CD14-positive monocyte (primary cell): ENCODE measurements around the gene ACIN1. TPM values are rescaled to one million over a fixed set of nuclear protein-coding genes. Genes with fewer than 3 reads are reported as not detected.

Source experiments
- DNase-seq, 3 donors: peaks; one replicate each; pipeline ENCODE4 v3.0.0-alpha.2; 2011 to 2022
- H2AFZ ChIP-seq: 2 replicates; pipeline ENCODE4 v1.6.0; 2012; ENCODE audit warnings: mild to moderate bottlenecking, low read depth, low read length, inconsistent platforms; ENCODE audit not compliant: insufficient read depth, poor library complexity, severe bottlenecking
- H3K27ac ChIP-seq, 2 donors: 1 replicate in 1 of 2; 2 replicates in 1 of 2; pipeline ENCODE4 v1.5.1; 2012 to 2013; ENCODE audit warnings: low read length in 2 of 2, control low read depth in 1 of 2, inconsistent platforms in 1 of 2, low read depth in 1 of 2, mild to moderate bottlenecking in 1 of 2
- H3K27me3 ChIP-seq, 2 donors: one replicate each; pipeline versions ENCODE4 v1.6.0 to v1.6.1; 2011 to 2013; ENCODE audit warnings: low read length in 2 of 2; ENCODE audit not compliant: control insufficient read depth in 2 of 2, insufficient read depth in 2 of 2
- H3K36me3 ChIP-seq, 2 donors: replicated peaks in 1 of 2; 1 replicate in 1 of 2; 2 replicates in 1 of 2; pipeline versions ENCODE4 v1.5.1 to v1.6.1; 2012 to 2013; ENCODE audit warnings: low read length in 2 of 2, control low read depth in 1 of 2, inconsistent platforms in 1 of 2, mild to moderate bottlenecking in 1 of 2; ENCODE audit not compliant: insufficient read depth in 2 of 2, control insufficient read depth in 1 of 2
- H3K4me1 ChIP-seq, 2 donors: 1 replicate in 1 of 2; 2 replicates in 1 of 2; pipeline versions ENCODE4 v1.5.1 to v1.6.1; 2012 to 2013; ENCODE audit warnings: low read length in 2 of 2, control low read depth in 1 of 2, inconsistent platforms in 1 of 2, mild to moderate bottlenecking in 1 of 2, moderate library complexity in 1 of 2; ENCODE audit not compliant: insufficient read depth in 2 of 2, control insufficient read depth in 1 of 2
- H3K4me2 ChIP-seq: replicated peaks from 2 replicates; pipeline ENCODE3; 2012; ENCODE audit warnings: low read length, moderate library complexity, mild to moderate bottlenecking; ENCODE audit not compliant: poor library complexity, severe bottlenecking; ENCODE audit errors: extremely low read depth
- H3K4me3 ChIP-seq, 3 experiments: fragments of 200-600 bp in 1 of 3; sonication (generic) in 1 of 3; replicated peaks in 1 of 3; 1 replicate in 2 of 3; 2 replicates in 1 of 3; pipeline ENCODE4 v1.5.1; 2011 to 2013; ENCODE audit warnings: low read length in 3 of 3, mild to moderate bottlenecking in 3 of 3, control low read depth in 2 of 3, low read depth in 2 of 3, inconsistent platforms in 1 of 3, moderate library complexity in 1 of 3
- H3K79me2 ChIP-seq: 2 replicates; pipeline ENCODE4 v1.6.0; 2012; ENCODE audit warnings: mild to moderate bottlenecking, control low read depth, inconsistent platforms, low read length, moderate library complexity; ENCODE audit not compliant: insufficient read depth
- H3K9ac ChIP-seq: 2 replicates; pipeline ENCODE4 v1.6.0; 2017; ENCODE audit warnings: low read length, mild to moderate bottlenecking; ENCODE audit not compliant: insufficient read depth, poor library complexity, severe bottlenecking
- H3K9me3 ChIP-seq, 2 donors: replicated peaks in 1 of 2; 1 replicate in 1 of 2; 2 replicates in 1 of 2; pipeline versions ENCODE4 v1.5.1 to v1.6.1; 2012 to 2013; ENCODE audit warnings: low read length in 2 of 2, control low read depth in 1 of 2; ENCODE audit not compliant: control insufficient read depth in 1 of 2, insufficient read depth in 1 of 2
- H4K20me1 ChIP-seq: 2 replicates; pipeline ENCODE4 v1.6.0; 2012; ENCODE audit warnings: mild to moderate bottlenecking, low read length, control low read depth, moderate library complexity; ENCODE audit not compliant: insufficient read depth
- H3K27ac Mint-ChIP-seq, 7 donors: one replicate each; pipeline ENCODE4 v1.8.0; 2020; ENCODE audit warnings: mild to moderate bottlenecking in 7 of 7, mixed read lengths in 7 of 7, moderate library complexity in 6 of 7, inconsistent platforms in 2 of 7
- H3K27me3 Mint-ChIP-seq, 3 donors: one replicate each; pipeline ENCODE4 v1.8.0; 2021 to 2022; ENCODE audit warnings: low read depth in 3 of 3, mild to moderate bottlenecking in 3 of 3, mixed read lengths in 3 of 3, moderate library complexity in 3 of 3, inconsistent platforms in 1 of 3
- H3K36me3 Mint-ChIP-seq, 2 donors: one replicate each; pipeline ENCODE4 v1.8.0; 2020; ENCODE audit warnings: mixed read lengths in 2 of 2, inconsistent platforms in 1 of 2, mild to moderate bottlenecking in 1 of 2
- H3K4me1 Mint-ChIP-seq: one replicate; pipeline ENCODE4 v1.8.0; 2020; ENCODE audit warnings: mild to moderate bottlenecking, mixed read lengths
- H3K4me3 Mint-ChIP-seq, 2 donors: one replicate each; pipeline ENCODE4 v1.8.0; 2020; ENCODE audit warnings: mild to moderate bottlenecking in 2 of 2, mixed read lengths in 2 of 2, moderate library complexity in 1 of 2
- H3K9me3 Mint-ChIP-seq, 7 donors: one replicate each; pipeline ENCODE4 v1.8.0; 2020 to 2022; ENCODE audit warnings: mixed read lengths in 7 of 7, mild to moderate bottlenecking in 6 of 7, moderate library complexity in 6 of 7, inconsistent platforms in 2 of 7
- WGBS: methylation state at CpG from one replicate; pipeline ENCODE4 v1.1.5; 2013; ENCODE audit warnings: missing lambda C conversion rate; ENCODE audit not compliant: insufficient coverage; 5-methylcytosine and 5-hydroxymethylcytosine counted together
- intact Hi-C, 2 donors: fragments of 100-400 bp; cut with micrococcal nuclease; formaldehyde crosslinking; loops; one replicate each; pipeline versions ENCODE4 v1.15.0 to v1.15.1; 2023
- polyA plus RNA-seq, 3 donors: library from polyadenylated mRNA; depleted of rRNA in 1 of 3; unstranded in 2 of 3; stranded (reverse) in 1 of 3; fragments of 300-500 nt in 2 of 3; fragments of >200 nt in 1 of 3; fragmentation: Illumina TruSeq in 2 of 3; gene quantifications; 1 replicate in 2 of 3; 2 replicates in 1 of 3; pipeline ENCODE4 v1.2.3, GENCODE V29; 2012 to 2021
- TF ChIP-seq, protein P1 (sequence below): fragments of 200-600 bp; IDR thresholded peaks from one replicate; pipeline ENCODE4 v1.8.0; 2022; ENCODE audit warnings: antibody characterized with exemption, mild to moderate bottlenecking

The ACIN1 gene
- polyA plus RNA-seq, 3 donors: 2.8 to 159 (median 5.4) TPM

DNA sequence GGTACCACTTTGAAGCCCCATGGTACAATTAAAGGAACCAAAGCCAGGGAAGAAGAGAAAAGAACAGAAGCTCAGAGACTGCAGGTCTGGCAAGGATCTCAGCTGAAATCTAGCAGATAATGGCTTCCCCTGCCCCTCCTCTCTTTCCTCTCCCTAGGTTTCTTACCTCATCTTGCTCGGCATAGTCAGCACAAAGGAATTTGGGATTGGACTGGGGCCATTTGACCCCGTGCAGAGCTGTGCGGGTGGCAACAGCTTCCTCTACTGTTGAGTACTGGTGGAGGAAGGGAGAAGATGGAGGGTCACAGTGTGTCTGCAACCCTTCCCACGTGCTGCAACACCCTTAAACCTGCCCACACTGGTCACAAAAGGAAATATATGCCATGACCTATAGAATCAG is 32.9 kb downstream of the ACIN1 start:
- H3K79me2 ChIP-seq: peaks cover 15% of the 10 kb centered on the region
- H3K4me2 ChIP-seq: no peak overlapping the region
- no peak overlapping the region for H3K4me3 ChIP-seq
- H3K4me1 ChIP-seq: peaks cover 9 to 12% of the 10 kb centered on the region in 2 donors
- H3K27me3 ChIP-seq: peaks cover 0 to 2% of the 10 kb centered on the region in 2 donors
- no CpG with 5 or more reads among the region's 4 CpGs for whole genome bisulfite sequencing
- no peak for DNase-seq
- H3K9ac ChIP-seq: no peak overlapping the region
- H4K20me1 ChIP-seq: peaks cover 64% of the 10 kb centered on the region
- H3K9me3 ChIP-seq: no peaks in the 10 kb centered on the region
- TF ChIP-seq, protein P1, sequence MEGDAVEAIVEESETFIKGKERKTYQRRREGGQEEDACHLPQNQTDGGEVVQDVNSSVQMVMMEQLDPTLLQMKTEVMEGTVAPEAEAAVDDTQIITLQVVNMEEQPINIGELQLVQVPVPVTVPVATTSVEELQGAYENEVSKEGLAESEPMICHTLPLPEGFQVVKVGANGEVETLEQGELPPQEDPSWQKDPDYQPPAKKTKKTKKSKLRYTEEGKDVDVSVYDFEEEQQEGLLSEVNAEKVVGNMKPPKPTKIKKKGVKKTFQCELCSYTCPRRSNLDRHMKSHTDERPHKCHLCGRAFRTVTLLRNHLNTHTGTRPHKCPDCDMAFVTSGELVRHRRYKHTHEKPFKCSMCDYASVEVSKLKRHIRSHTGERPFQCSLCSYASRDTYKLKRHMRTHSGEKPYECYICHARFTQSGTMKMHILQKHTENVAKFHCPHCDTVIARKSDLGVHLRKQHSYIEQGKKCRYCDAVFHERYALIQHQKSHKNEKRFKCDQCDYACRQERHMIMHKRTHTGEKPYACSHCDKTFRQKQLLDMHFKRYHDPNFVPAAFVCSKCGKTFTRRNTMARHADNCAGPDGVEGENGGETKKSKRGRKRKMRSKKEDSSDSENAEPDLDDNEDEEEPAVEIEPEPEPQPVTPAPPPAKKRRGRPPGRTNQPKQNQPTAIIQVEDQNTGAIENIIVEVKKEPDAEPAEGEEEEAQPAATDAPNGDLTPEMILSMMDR: no peak
- Mint-ChIP-seq H3K4me1 (peaks cover 7% of the 10 kb centered on the region), H3K27ac (peak overlapping the region in 1 of 7 donors; percentile 63), H3K27me3 (peaks cover 1 to 5% (median 5%) of the 10 kb centered on the region in 3 donors), H3K36me3 (peaks cover 74 to 82% of the 10 kb centered on the region in 2 donors), H3K9me3 (peaks cover 0 to 1% (median 0%) of the 10 kb centered on the region in 7 donors), H3K4me3 (no peak overlapping the region)
- no peak overlapping the region for H2AFZ ChIP-seq
- peaks cover 71 to 85% of the 10 kb centered on the region in 2 donors for H3K36me3 ChIP-seq
- H3K27ac ChIP-seq: peak overlapping the region in 1 of 2 donors; percentile 1
- intact Hi-C loops: no loop called here

DNA sequence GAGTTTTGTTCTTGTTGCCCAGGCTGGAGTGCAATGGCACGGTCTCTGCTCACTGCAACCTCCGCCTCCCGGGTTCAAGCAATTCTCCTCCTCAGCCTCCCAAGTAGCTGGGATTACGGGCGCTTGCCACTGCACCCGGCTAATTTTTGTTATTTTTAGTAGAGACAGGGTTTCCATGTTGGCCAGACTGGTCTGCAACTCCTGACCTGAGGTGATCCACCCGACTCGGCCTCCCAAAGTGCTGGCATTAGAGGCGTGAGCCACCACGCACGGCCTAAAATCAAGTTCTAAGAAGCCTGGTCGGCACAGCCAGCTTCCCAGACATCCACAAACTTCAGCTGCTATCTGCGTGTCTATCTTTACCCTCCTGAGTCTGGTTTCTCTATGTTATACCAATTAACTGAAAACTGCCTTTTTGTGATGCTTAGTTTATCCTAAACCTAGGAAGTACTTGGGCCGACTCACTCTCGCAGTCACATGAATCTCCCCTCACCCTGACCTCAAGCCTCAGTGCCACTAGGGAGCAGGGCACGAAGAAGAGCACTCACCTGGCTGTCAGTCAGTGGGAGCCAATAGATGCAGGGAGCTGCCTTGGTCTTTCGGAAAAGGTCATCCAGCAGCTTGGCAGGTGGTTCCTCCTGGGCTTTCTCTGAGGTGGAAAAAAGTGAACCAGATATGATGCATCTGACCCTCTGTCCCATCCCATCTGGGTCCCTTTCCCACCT is 34.2 kb downstream of the ACIN1 start:
- Histone ChIP-seq H3K9ac (no peak overlapping the region), H3K4me3 (no peak overlapping the region), H3K36me3 (peaks cover 59 to 72% of the 10 kb centered on the region in 2 donors), H3K4me1 (peaks cover 20 to 22% of the 10 kb centered on the region in 2 donors), H3K4me2 (no peak overlapping the region), H2AFZ (no peak overlapping the region), H3K79me2 (peaks cover 4% of the 10 kb centered on the region), H4K20me1 (peaks cover 51% of the 10 kb centered on the region), H3K9me3 (no peaks in the 10 kb centered on the region), H3K27ac (no peak overlapping the region), H3K27me3 (peaks cover 4 to 10% of the 10 kb centered on the region in 2 donors)
- WGBS: over 99% methylated on average over 11 of the region's 17 CpGs
- Mint-ChIP-seq H3K4me3 (no peak overlapping the region), H3K9me3 (peaks cover 0 to 3% (median 0%) of the 10 kb centered on the region in 7 donors), H3K36me3 (peaks cover 63 to 69% of the 10 kb centered on the region in 2 donors), H3K27ac (peak overlapping the region in 1 of 7 donors; percentile 81), H3K27me3 (peaks cover 10 to 16% (median 14%) of the 10 kb centered on the region in 3 donors), H3K4me1 (peaks cover 20% of the 10 kb centered on the region)
- TF ChIP-seq, protein P1: no peak
- DNase-seq: no peak
- intact Hi-C loops: no loop called here
